Panc1 (cell line): ENCODE measurements around the gene GRPR.

Experiments
- CTCF ChIP-seq: fragments of 450-650 bp; IDR thresholded peaks from 2 replicates; pipeline ENCODE4 v1.5.1; 2017; ENCODE audit warnings: mild to moderate bottlenecking
- POLR2AphosphoS5 ChIP-seq: IDR thresholded peaks from 2 replicates; pipeline ENCODE4 v1.6.1; 2012; ENCODE audit warnings: mild to moderate bottlenecking, low read depth, low read length, moderate library complexity
- REST ChIP-seq, 2 experiments: IDR thresholded peaks; 2 replicates each; pipeline ENCODE4 v1.6.1; 2011 to 2012; ENCODE audit warnings: low read depth in 2 of 2, control low read depth in 1 of 2, low read length in 1 of 2, mild to moderate bottlenecking in 1 of 2, moderate library complexity in 1 of 2; ENCODE audit not compliant: insufficient read depth in 1 of 2
- SIN3A ChIP-seq: IDR thresholded peaks from 2 replicates; pipeline ENCODE4 v1.6.1; 2012; ENCODE audit warnings: low read depth, mild to moderate bottlenecking, low read length, moderate library complexity, borderline replicate concordance; ENCODE audit not compliant: insufficient read depth

- TF ChIP-seq POLR2AphosphoS5 (no peak), CTCF (no peak), SIN3A (no peak), REST (IDR thresholded peaks at IDR 0.05; ENCODE audit: insufficient read depth in 1 of 2, low read depth in 2 of 2, low read length in 1 of 2) (no peak)
These were observed 49.0 kb downstream of the GRPR start for GRCh38 chrX:16172391-16172790.
